Activated T-helper 17 cell treated with anti-CD3 and anti-CD28 coated beads, Interleukin-2, amount 50 U/mL, for 72 hours (primary cell): ENCODE results near the gene DHRS2. TPM values are rescaled to one million over a fixed set of nuclear protein-coding genes. Genes with fewer than 3 reads are reported as not detected.

ENCODE experiments used
- ATAC-seq: fragments of 150-1000 bp; cut with Tn5 transposase; replicated peaks from 2 replicates; pipeline ENCODE4 v1.10.0; 2021; ENCODE audit warnings: mild to moderate bottlenecking, moderate library complexity
- H3K27ac Mint-ChIP-seq: one replicate; pipeline ENCODE4 v1.8.0; 2022; ENCODE audit warnings: mixed read lengths
- H3K27me3 Mint-ChIP-seq: one replicate; pipeline ENCODE4 v1.8.0; 2022; ENCODE audit warnings: mixed read lengths
- H3K36me3 Mint-ChIP-seq: one replicate; pipeline ENCODE4 v1.8.0; 2022; ENCODE audit warnings: low read depth, mild to moderate bottlenecking, mixed read lengths
- H3K4me1 Mint-ChIP-seq: one replicate; pipeline ENCODE4 v1.8.0; 2022; ENCODE audit warnings: mixed read lengths
- H3K4me3 Mint-ChIP-seq: one replicate; pipeline ENCODE4 v1.8.0; 2022; ENCODE audit warnings: mild to moderate bottlenecking, mixed read lengths
- H3K9me3 Mint-ChIP-seq: one replicate; pipeline ENCODE4 v1.8.0; 2022; ENCODE audit warnings: mixed read lengths
- total RNA-seq, 2 donors: library from RNA; stranded (reverse); gene quantifications; one replicate each; pipeline ENCODE4 v1.2.3, GENCODE V29; 2022

Gene DHRS2
- total RNA-seq, 2 donors from 2014 or later: 7.9 to 17.7 TPM

- H3K27me3 Mint-ChIP-seq: peaks cover 26% of the 10 kb centered on the region
- H3K27ac Mint-ChIP-seq: no peak overlapping the region
- H3K36me3 Mint-ChIP-seq: no peaks in the 10 kb centered on the region
- ATAC-seq: no peak
- H3K4me1 Mint-ChIP-seq: no peaks in the 10 kb centered on the region
- H3K9me3 Mint-ChIP-seq: no peaks in the 10 kb centered on the region
- H3K4me3 Mint-ChIP-seq: no peak overlapping the region
Measured at GRCh38 chr14:23694085-23694948, 58.2 kb downstream of the DHRS2 start.

Other genes with a start within 250 kb of the DHRS2 start
- under 1 TPM; 0.71 to 0.82 TPM for gene MYH6, start 228.1 kb upstream of the DHRS2 start, total RNA-seq
- gene MYH7, start 200.7 kb upstream of the DHRS2 start, total RNA-seq: under 1 TPM; 0.13 to 0.19 TPM
- 10 to 100 TPM; 43.5 to 53.1 TPM for gene NGDN, start 166.7 kb upstream of the DHRS2 start, total RNA-seq
- gene ZFHX2, start 84.6 kb upstream of the DHRS2 start, total RNA-seq: 1 to 10 TPM; 2.1 to 2.3 TPM
- gene THTPA, start 80.1 kb upstream of the DHRS2 start, total RNA-seq: 1 to 10 TPM; 7.3 to 8.7 TPM
- 100 to 1,000 TPM; 199 to 312 TPM for gene AP1G2, start 68.6 kb upstream of the DHRS2 start, total RNA-seq
- gene JPH4, start 57.6 kb upstream of the DHRS2 start, total RNA-seq: not detected